ENCODE results near the gene RNASEH2B.

The RNASEH2B gene

GRCh38 chr13:50942630-50943311 lies 33.2 kb downstream of the RNASEH2B start:
- DNase-seq: no peak

DNA sequence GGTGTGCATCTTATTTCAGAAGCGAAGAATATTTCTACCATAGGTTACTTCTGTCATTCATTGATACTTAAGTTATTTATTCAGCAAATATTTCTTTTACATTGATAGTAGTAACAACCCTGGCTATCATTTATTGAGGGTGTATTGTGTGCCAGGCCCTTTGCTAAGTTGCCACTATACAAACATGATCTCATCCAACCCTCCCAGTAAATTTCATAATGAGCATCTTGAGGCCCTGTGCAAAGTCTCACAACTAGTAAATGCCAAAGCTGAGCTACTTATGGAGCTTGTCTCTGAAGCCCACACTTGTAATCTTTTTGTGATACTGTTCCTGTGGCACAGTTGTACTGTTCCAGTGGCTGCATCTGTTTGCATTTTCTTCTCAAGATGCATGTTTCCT lies 36.1 kb downstream of the RNASEH2B start:
- DNase-seq: no peak

- no peak for DNase-seq
Measured at GRCh38 chr13:50948601-50949000, 39.0 kb downstream of the RNASEH2B start.

DNA sequence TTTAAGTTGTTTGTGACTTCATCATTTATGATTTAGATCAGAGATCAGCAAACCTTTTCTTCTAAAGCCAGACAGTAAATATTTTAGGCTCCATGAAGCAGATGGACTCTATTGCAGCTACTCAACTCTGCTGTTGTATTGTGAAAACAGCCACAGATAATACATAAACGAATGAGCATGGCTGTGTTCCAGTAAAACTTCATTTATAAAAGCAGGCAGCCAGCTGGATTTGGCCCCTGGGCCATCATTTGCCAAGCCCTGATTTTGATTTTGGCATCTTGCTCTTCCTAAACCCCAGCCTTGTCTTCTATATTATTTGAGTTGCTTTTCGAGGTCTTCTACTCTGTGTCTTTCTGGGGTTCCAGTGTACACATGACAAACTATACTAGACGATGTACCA lies 41.3 kb downstream of the RNASEH2B start:
- DNase-seq: no peak

DNA sequence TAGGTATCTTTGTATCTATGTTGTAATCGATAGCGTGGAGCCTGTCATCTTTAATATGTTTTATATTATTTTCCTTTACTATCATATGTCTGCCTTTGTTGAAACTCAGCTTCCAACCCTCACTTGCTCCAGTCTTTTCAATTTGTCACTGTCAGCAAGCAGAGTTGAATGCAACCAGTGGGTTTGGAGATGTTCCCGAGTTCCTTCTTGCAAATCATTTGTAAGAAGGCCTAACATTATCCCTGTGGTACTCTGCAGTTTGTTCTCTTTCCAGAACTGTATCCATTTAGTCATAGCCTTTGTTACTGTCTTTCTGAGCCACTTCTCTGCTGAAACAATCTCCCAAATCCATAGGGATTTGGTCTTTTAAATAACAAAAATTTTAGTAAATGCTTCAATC lies 41.8 kb downstream of the RNASEH2B start:
- DNase-seq: no peak

- DNase-seq: no peak
Measured at GRCh38 chr13:50955241-50955640, 45.6 kb downstream of the RNASEH2B start.

- no peak for DNase-seq
Measured at GRCh38 chr13:50955798-50956197, 46.2 kb downstream of the RNASEH2B start.

GRCh38 chr13:50957620-50958019 lies 48.0 kb downstream of the RNASEH2B start:
- no peak for DNase-seq

DNA sequence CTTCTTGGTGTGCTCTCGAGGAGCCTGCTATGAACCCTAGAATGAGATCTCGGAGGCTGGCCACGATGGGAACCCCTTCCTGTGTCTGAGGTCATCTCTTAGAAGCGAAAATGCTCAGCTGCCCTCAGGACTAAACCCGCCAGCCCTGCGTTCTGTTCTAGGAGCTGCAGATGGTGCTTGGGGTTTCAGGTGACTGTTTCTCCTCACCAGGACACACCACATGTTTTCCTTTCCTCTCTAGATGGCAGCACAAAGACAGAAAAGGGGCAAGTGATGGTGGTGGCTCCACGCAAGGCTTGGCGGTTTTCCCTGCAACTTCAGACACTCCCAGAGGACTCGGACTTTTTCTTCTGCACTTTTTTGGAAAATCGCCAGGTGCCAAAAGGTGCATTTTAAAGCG lies 60.1 kb downstream of the RNASEH2B start:
- DNase-seq: no peak

GRCh38 chr13:50970956-50971355 lies 61.4 kb downstream of the RNASEH2B start:
- no peak for DNase-seq

- DNase-seq: no peak
Measured at GRCh38 chr13:50974268-50974667, 64.7 kb downstream of the RNASEH2B start.

DNA sequence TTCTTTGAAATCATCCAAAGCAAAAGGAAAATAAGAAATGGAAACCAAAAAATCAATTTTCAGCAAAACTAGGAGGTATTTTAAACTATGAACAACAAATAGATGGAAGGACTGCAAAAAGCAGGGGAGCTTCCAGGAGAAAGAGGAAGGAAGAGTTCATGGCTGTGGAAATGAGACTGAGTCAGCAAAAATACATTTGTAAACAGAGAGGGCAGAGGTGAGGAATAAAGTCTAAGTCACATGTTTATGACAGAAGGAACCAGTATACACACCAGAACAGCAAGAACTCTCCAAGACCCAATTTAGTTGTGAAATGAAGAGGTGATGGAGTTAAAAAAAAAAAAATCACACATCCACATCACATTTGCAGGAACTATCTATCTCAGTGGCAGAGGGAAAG lies 69.6 kb downstream of the RNASEH2B start:
- DNase-seq: no peak

DNA sequence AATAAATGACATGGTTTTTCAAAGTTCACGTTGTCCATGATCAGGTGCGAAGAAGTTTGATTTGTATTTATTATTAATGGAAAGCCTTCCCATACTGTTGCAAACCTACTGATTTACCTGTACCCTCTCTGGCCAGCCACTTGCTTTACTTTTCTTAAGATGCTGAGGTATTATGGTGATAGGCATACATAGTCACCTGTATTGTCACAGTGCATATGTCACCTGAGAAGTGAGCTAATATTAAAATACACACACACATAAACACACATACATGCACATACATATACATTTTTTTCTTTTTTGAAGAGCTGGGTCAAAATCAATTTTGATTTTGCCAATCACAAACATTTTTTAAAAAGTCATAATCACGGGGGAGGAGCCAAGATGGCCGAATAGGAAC lies 72.1 kb downstream of the RNASEH2B start:
- no peak for DNase-seq

- DNase-seq: no peak
Measured at GRCh38 chr13:50989476-50989875, 79.9 kb downstream of the RNASEH2B start.

GRCh38 chr13:50990065-50990817 lies 80.7 kb downstream of the RNASEH2B start:
- no peak for DNase-seq

- DNase-seq: no peak
Measured at GRCh38 chr13:50990818-50991506, 81.4 kb downstream of the RNASEH2B start.

DNA sequence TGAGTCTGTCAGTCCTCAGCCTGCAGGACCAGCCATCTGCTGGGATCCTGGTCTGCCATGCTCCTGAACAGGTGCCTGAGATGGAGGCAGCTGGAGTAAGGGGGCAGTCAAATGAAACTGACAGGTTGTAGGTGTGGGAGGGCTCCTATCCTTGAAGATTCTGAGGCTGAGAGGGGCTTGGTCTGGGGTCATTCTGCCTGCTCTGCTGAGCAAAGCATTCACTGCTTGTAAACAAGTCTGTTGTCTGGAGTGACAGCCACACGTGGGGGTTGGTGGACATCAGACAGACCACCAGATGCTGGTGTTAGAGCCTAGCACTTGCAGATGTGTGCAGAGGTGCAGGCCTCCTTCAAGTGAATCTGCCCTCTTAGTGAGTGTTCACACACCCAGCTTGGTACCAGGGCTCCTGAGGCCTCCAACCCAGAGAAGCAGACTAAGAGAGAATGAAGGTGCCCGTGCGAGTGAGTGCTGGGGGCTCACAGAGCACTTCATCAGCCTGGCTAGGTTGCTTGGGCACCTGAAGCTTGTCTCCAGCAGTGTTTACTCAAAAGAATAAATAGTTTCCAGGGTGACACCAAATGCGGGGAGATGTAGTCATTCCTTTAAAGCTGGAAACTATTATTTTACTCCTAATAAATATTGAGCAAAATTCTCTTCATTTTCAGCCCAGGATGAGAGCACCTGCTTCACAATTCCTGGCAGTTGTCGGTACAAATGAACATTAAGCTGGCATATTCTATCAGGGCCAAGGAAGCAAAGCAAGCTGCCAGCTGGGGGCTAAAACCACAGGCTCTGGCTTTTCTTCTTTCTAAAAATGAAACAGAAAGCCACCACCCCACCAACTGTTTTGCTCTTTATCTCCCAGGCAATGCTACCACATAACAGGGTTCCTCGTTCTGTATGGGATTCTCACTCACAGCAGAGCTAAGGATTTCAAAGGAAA lies 82.3 kb downstream of the RNASEH2B start:
- no peak for DNase-seq

DNA sequence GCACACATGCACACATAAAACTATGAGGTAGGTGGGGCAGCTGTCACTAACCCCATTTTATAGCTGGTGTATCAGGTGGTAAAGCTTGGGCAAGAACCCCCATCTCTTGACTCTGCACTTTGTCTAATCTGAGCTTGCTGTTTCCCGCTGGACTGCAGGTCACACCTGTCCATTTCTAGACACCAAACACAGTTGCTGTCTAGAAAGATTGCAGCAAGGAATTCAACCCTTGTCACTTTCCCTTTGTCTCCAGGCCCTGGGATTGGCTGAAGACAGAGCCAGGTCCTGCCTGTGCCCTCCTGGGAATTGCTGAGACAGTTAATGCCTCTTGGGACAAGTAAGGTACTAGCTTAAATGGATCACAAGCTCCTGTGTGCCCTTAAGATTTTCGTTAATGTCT lies 83.8 kb downstream of the RNASEH2B start:
- DNase-seq: no peak

GRCh38 chr13:50993934-50994333 lies 84.3 kb downstream of the RNASEH2B start:
- DNase-seq: no peak

DNA sequence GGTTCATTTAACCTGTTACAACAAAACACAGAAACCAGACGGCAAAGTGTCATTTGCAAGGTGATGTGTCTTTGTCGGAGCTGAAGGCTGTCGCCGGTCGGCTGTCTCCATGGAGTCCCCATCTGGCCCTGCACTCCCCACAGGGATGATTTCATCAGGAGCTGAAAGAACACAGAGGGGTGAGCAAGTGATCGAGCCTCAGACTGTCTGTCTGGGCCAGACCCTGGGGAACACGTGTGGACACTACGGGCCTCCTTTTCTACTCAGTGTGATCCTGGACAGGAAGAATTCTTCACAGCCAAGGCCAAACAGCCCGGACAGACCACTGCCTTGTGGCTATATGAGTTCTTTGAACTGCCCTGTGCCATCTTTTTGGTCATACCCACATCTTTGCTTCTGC lies 85.1 kb downstream of the RNASEH2B start:
- DNase-seq: no peak

- DNase-seq: no peak
Measured at GRCh38 chr13:50995854-50996253, 86.3 kb downstream of the RNASEH2B start.

DNA sequence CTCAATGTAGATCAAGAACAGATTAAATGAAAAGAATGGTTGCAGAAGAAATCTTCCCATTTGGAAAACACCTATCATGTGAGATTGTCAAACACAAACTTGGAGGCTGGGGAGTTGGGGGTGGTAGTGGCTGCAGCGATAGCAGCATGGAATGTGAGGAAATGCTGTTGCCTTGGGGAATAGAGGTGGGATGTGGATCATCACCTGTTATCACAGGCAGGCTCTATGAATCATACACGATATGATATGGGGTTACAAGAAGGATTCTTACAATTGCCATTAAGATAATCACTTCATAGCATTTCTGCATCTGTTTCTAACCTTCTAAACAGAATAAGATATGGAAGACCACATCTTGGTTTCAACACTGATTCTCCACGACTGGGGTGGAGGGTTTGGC lies 88.7 kb downstream of the RNASEH2B start:
- DNase-seq: no peak

- DNase-seq: no peak
Measured at GRCh38 chr13:50999641-51000040, 90.0 kb downstream of the RNASEH2B start.
